GM12878 (cell line): Measurements from ENCODE around the gene VKORC1. TPM values are rescaled to one million over a fixed set of nuclear protein-coding genes. Genes with fewer than 3 reads are reported as not detected.

Experiments used
- ATF2 ChIP-seq: IDR thresholded peaks from 2 replicates; pipeline ENCODE4 v1.6.1; 2012; ENCODE audit warnings: low read length, inconsistent platforms
- BACH1 ChIP-seq: fragments of 450-650 bp; IDR thresholded peaks from 2 replicates; pipeline ENCODE4 v1.6.1; 2017; ENCODE audit warnings: mild to moderate bottlenecking, borderline replicate concordance
- CEBPB ChIP-seq, 2 experiments: fragments of 150-350 bp in 1 of 2; IDR thresholded peaks; 2 replicates each; pipeline ENCODE4 v1.6.1; 2012 to 2014; ENCODE audit warnings: low read depth in 2 of 2, low read length in 2 of 2, borderline replicate concordance in 1 of 2, inconsistent platforms in 1 of 2
- CHD1 ChIP-seq: IDR thresholded peaks from 2 replicates; pipeline ENCODE4 v1.6.1; 2012; ENCODE audit warnings: low read depth, low read length, improper control_type of control experiment
- CHD2 ChIP-seq: IDR thresholded peaks from 2 replicates; pipeline ENCODE4 v1.6.1; 2011; ENCODE audit warnings: low read depth, low read length, improper control_type of control experiment, borderline replicate concordance
- DPF2 ChIP-seq: fragments of 450-650 bp; IDR thresholded peaks from 2 replicates; pipeline ENCODE4 v1.6.1; 2017; ENCODE audit warnings: mild to moderate bottlenecking
- EED ChIP-seq: sonication (generic); IDR thresholded peaks from 2 replicates; pipeline ENCODE4 v1.6.1; 2016; ENCODE audit warnings: antibody characterized with exemption, low read depth
- ELK1 ChIP-seq: IDR thresholded peaks from 2 replicates; pipeline ENCODE4 v1.6.1; 2012; ENCODE audit warnings: low read depth, low read length, improper control_type of control experiment
- EZH2 ChIP-seq: IDR thresholded peaks from 2 replicates; pipeline ENCODE4 v1.6.1; 2012; ENCODE audit warnings: low read depth, mild to moderate bottlenecking, control low read depth, inconsistent platforms, low read length, borderline replicate concordance; ENCODE audit not compliant: control insufficient read depth
- IKZF2 ChIP-seq, 2 experiments: fragments of 450-650 bp; IDR thresholded peaks; 2 replicates each; pipeline ENCODE4 v1.6.1; 2017; ENCODE audit warnings: mild to moderate bottlenecking in 2 of 2, moderate library complexity in 2 of 2
- MEF2B ChIP-seq: fragments of 450-650 bp; IDR thresholded peaks from 2 replicates; pipeline ENCODE4 v1.6.1; 2018; ENCODE audit warnings: mild to moderate bottlenecking, moderate library complexity; ENCODE audit not compliant: partially characterized antibody, poor library complexity, severe bottlenecking
- MTA3 ChIP-seq: IDR thresholded peaks from 2 replicates; pipeline ENCODE4 v1.6.1; 2012; ENCODE audit warnings: low read length, inconsistent platforms, borderline replicate concordance
- NFYB ChIP-seq: IDR thresholded peaks from 2 replicates; pipeline ENCODE4 v1.6.1; 2011; ENCODE audit warnings: low read depth, mild to moderate bottlenecking, low read length, improper control_type of control experiment, moderate library complexity; ENCODE audit not compliant: insufficient read depth
- NRF1 ChIP-seq: conservative IDR thresholded peaks from 2 replicates; pipeline ENCODE4 v1.6.1; 2011; ENCODE audit warnings: mild to moderate bottlenecking, low read depth, low read length, improper control_type of control experiment
- RAD21 ChIP-seq: IDR thresholded peaks from 2 replicates; pipeline ENCODE4 v1.6.1; 2011; ENCODE audit warnings: mild to moderate bottlenecking, low read depth, low read length, moderate library complexity; ENCODE audit not compliant: insufficient read depth
- RELB ChIP-seq: fragments of 450-650 bp; IDR thresholded peaks from 2 replicates; pipeline ENCODE4 v1.6.1; 2017; ENCODE audit warnings: low read depth, mild to moderate bottlenecking, moderate library complexity
- REST ChIP-seq: IDR thresholded peaks from 2 replicates; pipeline ENCODE4 v1.6.1; 2012; ENCODE audit warnings: mild to moderate bottlenecking, low read depth, low read length
- RUNX3 ChIP-seq: IDR thresholded peaks from 2 replicates; pipeline ENCODE4 v1.6.1; 2012; ENCODE audit warnings: low read length, inconsistent platforms
- TBL1XR1 ChIP-seq: IDR thresholded peaks from 2 replicates; pipeline ENCODE4 v1.6.1; 2012; ENCODE audit warnings: low read depth, low read length, improper control_type of control experiment
- polyA plus RNA-seq, 11 experiments: library from polyadenylated mRNA; depleted of rRNA in 4 of 11; unstranded in 6 of 11; stranded (reverse) in 5 of 11; fragments of >200 nt; fragmentation: Nextera tagmentation in 4 of 11; fragmentation: Illumina TruSeq in 1 of 11; extraction: Ambion mirVana in 4 of 11; extraction: Trizol in 1 of 11; gene quantifications; 1 replicate in 1 of 11; 2 replicates in 10 of 11; pipeline versions ENCODE4 v1.2.1 to v1.2.3, GENCODE V29; 2011 to 2016; ENCODE audit warnings: inconsistent platforms in 2 of 11, missing spikeins in 2 of 11, low read depth in 1 of 11
- total RNA-seq, 4 experiments: library from RNA; depleted of rRNA in 3 of 4; stranded (reverse); fragments of >200 nt in 3 of 4; fragmentation: Illumina TruSeq in 1 of 4; extraction: Trizol in 1 of 4; gene quantifications; 2 replicates each; pipeline versions ENCODE4 v1.2.1 to v1.2.3, GENCODE V29; 2013 to 2021

Gene VKORC1
- total and polyA plus RNA-seq, 10 of the 15 experiments (the other 5 are each of a cell fraction or from before 2014, with no cell fraction given): 19.8 to 140 (median 57.7) TPM

GRCh38 chr16:31142109-31143010 lies 47.8 kb upstream of the VKORC1 start (continued):
- TF ChIP-seq RELB (peak; percentile 11; the same call in 1 of the 2 replicates), DPF2 (peak; percentile 88), CHD2 (no peak; the same call in 1 of the 2 replicates), ELK1 (0 out of 2 replicates have a peak, but pooled peaks have one; percentile 21), RUNX3 (0 out of 2 replicates have a peak, but pooled peaks have one; percentile 21), EED (no peak), MTA3 (no peak), CHD1 (no peak), BACH1 (peak; percentile 68), ATF2 (no peak), IKZF2 (IDR thresholded peaks at IDR 0.05) (peak in 1 of 2 experiments; percentile 50; a peak in 2 of 4 replicates), RAD21 (peak; percentile 63), REST (no peak), MEF2B (no peak), NFYB (no peak), TBL1XR1 (no peak), NRF1 (no peak), CEBPB (IDR thresholded peaks at IDR 0.05; ENCODE audit: borderline replicate concordance in 1 of 2, low read depth in 2 of 2, low read length in 2 of 2) (no peak), EZH2 (no peak)
